Ascending aorta (tissue), 2 donors: ENCODE results near the gene NCOA6. TPM values are rescaled to one million over a fixed set of nuclear protein-coding genes. Genes with fewer than 3 reads are reported as not detected.

Experiments used
- DNase-seq, 2 donors: peaks; one replicate each; pipeline ENCODE4 v3.0.0-alpha.2; 2019; ENCODE audit warnings: low spot score in 2 of 2
- H3K27ac ChIP-seq, 2 donors: fragments of 200-600 bp; sonication (generic); one replicate each; pipeline ENCODE4 v1.5.1; 2016 to 2017; ENCODE audit warnings: mild to moderate bottlenecking in 1 of 2
- H3K27me3 ChIP-seq: fragments of 200-600 bp; sonication (generic); one replicate; pipeline ENCODE4 v1.5.1; 2017
- H3K36me3 ChIP-seq, 2 donors: fragments of 200-600 bp; sonication (generic); one replicate each; pipeline ENCODE4 v1.5.1; 2016
- H3K4me1 ChIP-seq, 2 donors: fragments of 200-600 bp; sonication (generic); one replicate each; pipeline ENCODE4 v1.5.1; 2016 to 2017; ENCODE audit warnings: mild to moderate bottlenecking in 1 of 2
- H3K4me3 ChIP-seq, 2 donors: fragments of 200-600 bp; sonication (generic); one replicate each; pipeline ENCODE4 v1.5.1; 2016 to 2017; ENCODE audit warnings: mild to moderate bottlenecking in 1 of 2
- H3K9me3 ChIP-seq, 2 donors: fragments of 200-600 bp; sonication (generic); one replicate each; pipeline ENCODE4 v1.5.1; 2016
- intact Hi-C: fragments of 100-400 bp; cut with DNase I; formaldehyde crosslinking; loops from one replicate; pipeline ENCODE4 v1.15.1; 2023
- total RNA-seq: library from RNA; depleted of rRNA; stranded (reverse); fragments of >200 nt; gene quantifications from one replicate; pipeline ENCODE4 v1.1.0, GENCODE V29; 2016
- TF ChIP-seq, protein P1 (sequence below), 3 experiments: fragments of 200-600 bp in 2 of 3; fragments of 450-650 bp in 1 of 3; sonication (generic) in 2 of 3; IDR thresholded peaks; one replicate each; pipeline ENCODE4 v1.5.1; 2016 to 2019; ENCODE audit warnings: antibody characterized with exemption in 3 of 3, mild to moderate bottlenecking in 1 of 3, moderate library complexity in 1 of 3

The NCOA6 gene
- total RNA-seq, 1 donor from 2014 or later, result 21.6 TPM

DNA sequence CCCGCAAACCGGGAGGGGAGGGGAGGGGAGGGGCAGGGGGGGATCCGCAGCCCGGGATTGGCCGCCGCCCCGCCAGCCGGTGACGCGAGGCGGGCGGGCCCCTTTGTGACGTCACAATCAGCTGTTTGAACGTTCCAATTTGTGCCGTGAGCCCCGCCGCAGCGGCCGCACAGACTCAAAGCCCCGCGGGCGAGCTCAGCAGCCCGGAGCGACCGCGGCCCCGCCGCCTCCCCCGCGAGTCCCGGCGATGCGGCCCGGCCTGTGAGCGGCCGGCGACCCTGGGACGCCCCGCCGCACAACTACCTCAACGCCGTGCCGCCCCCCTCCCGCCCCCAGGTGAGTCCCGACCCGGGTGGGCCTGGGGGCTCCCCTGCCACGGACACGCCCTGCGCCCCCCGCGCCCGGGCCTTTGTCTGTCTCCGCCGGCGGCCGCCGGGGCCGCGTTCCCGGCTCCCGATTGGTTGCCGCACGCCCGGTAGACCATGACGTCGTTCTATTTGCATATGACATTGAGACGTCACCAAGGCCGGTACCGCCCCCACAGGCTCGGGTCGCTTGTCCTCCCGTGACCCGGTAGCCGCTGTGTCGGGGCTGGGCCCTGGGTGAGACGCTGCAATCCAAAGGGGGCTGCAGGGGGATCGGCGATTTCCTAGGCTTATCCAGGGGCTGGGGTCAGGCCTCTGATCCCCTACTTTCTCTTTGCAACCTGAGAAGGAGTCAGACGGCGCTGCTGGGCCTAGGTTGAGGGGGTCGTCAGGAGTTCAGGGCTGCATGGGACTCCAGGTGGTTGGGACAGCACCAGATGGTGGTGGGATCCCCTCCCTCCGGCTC lies 121.1 kb downstream of the NCOA6 start, which contains the start of gene TP53INP2:
TSS of gene TP53INP2 (plus strand) at position 168 of the 831 bp plus-strand sequence. CDS start 4,396 bp downstream, outside the sequence.
- peak; percentile 82 to 97 for DNase-seq
- intact Hi-C loops, result loop anchor here (1.0 to 10.0 kb wide), 7 partner anchors 27 to 1040 kb away; partner anchors contain the start of genes ACSS2, DYNLRB1, EIF2S2 and MAP1LC3A

DNA sequence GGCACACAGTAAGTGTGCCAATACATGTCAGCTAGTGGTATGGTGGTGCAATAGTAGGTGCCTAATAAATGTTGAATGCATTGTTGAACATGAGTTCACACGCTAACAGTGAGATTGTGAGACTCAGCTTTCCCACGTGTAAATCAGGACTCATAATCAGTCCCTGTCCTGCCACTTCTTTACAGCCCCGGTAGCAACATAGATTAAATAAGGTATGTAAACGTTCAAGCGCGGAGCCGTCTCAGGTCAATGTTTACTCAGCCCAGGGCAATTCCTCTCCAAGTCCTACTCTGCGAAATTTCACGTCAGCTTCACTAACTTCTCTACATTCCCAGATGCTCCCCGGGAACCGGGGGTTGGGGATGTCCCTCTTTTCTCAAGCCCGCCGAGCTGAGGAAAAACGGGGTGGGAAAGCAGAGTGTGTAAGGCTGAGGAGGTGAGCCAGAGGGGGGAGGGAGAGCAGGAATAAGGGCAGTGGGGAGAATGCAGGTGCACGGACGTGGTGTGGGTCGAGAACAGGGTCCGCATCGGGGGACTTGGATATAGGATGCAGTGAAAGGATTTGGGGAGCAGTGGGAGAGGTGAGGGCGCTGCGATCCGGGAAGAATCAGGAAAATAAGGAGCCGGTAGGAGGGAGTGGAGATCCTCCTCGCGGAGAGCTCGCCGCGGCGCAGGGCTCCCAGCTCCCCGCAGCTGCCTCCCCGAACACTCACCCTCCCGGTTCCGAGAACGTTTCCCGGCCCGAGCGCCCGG lies 121.9 kb downstream of the NCOA6 start:
- DNase-seq, result peak in 1 of 2 donors; percentile 79
- Histone ChIP-seq H3K4me1 (peaks cover 5 to 12% of the 10 kb centered on the region in 2 donors), H3K36me3 (no peaks in the 10 kb centered on the region), H3K9me3 (no peaks in the 10 kb centered on the region), H3K4me3 (peak overlapping the region; percentile 76 to 85), H3K27me3 (no peaks in the 10 kb centered on the region), H3K27ac (peak overlapping the region; percentile 98 to 99)
- TF ChIP-seq, protein P1, sequence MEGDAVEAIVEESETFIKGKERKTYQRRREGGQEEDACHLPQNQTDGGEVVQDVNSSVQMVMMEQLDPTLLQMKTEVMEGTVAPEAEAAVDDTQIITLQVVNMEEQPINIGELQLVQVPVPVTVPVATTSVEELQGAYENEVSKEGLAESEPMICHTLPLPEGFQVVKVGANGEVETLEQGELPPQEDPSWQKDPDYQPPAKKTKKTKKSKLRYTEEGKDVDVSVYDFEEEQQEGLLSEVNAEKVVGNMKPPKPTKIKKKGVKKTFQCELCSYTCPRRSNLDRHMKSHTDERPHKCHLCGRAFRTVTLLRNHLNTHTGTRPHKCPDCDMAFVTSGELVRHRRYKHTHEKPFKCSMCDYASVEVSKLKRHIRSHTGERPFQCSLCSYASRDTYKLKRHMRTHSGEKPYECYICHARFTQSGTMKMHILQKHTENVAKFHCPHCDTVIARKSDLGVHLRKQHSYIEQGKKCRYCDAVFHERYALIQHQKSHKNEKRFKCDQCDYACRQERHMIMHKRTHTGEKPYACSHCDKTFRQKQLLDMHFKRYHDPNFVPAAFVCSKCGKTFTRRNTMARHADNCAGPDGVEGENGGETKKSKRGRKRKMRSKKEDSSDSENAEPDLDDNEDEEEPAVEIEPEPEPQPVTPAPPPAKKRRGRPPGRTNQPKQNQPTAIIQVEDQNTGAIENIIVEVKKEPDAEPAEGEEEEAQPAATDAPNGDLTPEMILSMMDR (IDR thresholded peaks at IDR 0.05), result no peak
- intact Hi-C loops, result loop anchor here (1.0 to 10.0 kb wide), 5 partner anchors 26 to 1041 kb away; partner anchors contain the start of genes EIF2S2, MAP1LC3A, PIGU and RBM39

More for the DNA sequence above, 121.1 kb downstream of the NCOA6 start, which contains the start of gene TP53INP2:
- no peaks in the 10 kb centered on the region for H3K9me3 ChIP-seq
- H3K4me3 ChIP-seq, result peak within 1 kb of the TSS; percentile 76 to 85
- peak within 1 kb of the TSS; percentile 98 to 99 for H3K27ac ChIP-seq
- TF ChIP-seq, protein P1 (IDR thresholded peaks at IDR 0.05), result no peak
- H3K27me3 ChIP-seq, result no peaks in the 10 kb centered on the region
- H3K36me3 ChIP-seq, result no peaks in the 10 kb centered on the region
- peaks cover 5 to 12% of the 10 kb centered on the region in 2 donors for H3K4me1 ChIP-seq

DNA sequence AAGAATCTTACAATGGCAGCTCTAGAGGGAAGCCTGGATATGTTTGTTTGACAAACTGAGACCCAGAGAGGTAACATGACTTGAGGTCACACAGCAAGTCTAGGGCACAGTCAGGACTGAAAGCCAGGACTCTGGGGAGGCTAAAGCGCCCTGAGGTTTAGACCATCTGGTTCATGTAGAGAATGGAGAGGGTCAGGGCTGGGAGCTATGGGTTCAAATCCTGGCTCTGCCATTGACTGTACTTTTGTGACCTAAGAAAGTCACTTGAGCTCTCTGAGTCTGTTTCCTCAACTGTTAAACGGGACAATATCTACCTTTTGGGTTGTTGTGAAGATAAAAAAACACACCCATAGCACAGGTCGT lies 122.4 kb downstream of the NCOA6 start:
- TF ChIP-seq, protein P1 (IDR thresholded peaks at IDR 0.05), result no peak
- Histone ChIP-seq H3K27ac (no peak overlapping the region), H3K36me3 (no peaks in the 10 kb centered on the region), H3K9me3 (no peaks in the 10 kb centered on the region), H3K27me3 (no peaks in the 10 kb centered on the region), H3K4me3 (peak overlapping the region; percentile 76 to 85), H3K4me1 (peaks cover 5 to 12% of the 10 kb centered on the region in 2 donors)
- intact Hi-C loops, result loop anchor here (5.0 to 10.0 kb wide), 2 partner anchors 591 to 1042 kb away; partner anchors contain the start of genes EIF2S2 and RBM39
- no peak for DNase-seq

DNA sequence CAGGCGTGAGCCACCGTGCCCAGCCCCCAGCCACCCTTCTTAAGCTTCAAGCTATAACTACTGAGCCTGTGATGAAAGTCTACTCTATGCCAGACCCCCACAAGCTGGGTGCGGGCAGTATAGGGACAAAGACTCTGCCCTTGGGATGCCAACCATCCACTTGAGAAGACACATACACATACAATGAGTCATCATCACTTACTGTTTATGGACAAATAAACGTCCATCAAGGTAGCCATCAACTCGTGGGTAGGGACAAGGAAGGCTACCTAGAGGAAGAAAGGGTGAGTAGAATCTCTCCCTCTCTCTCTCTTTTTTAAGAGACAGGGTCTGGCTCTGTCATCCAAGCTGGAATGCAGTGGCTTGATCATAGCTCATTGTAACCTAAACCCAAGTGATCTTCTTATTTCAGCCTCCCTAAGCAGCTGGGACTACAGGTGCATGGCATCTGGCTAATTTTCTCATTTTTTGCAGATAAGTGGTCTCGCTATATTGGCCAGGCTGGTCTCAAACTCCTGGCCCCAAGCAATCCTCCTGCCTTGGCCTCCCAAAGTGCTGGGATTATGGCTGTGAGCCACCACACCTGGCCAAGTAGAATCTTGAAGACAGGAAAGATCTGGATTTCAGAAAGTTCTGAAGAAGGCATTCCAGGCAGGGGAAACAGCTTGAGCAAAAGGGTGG lies 123.9 kb downstream of the NCOA6 start:
- no peak for DNase-seq
- Histone ChIP-seq H3K27ac (no peak overlapping the region), H3K9me3 (no peaks in the 10 kb centered on the region), H3K4me1 (peaks cover 5 to 12% of the 10 kb centered on the region in 2 donors), H3K36me3 (no peaks in the 10 kb centered on the region), H3K4me3 (no peak overlapping the region), H3K27me3 (no peaks in the 10 kb centered on the region)
- intact Hi-C loops, result loop anchor here (5.0 to 10.0 kb wide), 2 partner anchors 589 to 1043 kb away; partner anchors contain the start of genes EIF2S2 and RBM39
- TF ChIP-seq, protein P1 (IDR thresholded peaks at IDR 0.05), result no peak

DNA sequence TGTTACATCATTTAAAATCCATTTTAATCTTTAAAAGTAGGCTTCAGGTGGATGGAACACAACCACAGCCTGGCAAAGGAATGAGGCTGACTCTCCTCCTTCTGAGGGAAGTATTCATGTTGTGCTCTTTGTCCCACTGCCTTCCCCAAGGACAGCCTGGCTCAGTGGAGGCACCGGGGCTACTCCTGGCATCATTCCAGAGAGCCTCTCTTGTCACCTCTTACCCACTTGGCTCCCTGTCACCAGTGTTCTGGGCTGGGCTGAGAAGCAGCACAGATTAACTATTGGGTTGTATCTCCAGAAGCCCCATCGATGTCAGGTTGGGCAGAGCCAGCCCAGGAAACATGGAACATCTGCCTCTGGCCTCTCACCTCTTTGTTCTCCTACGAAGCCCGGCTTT lies 132.0 kb downstream of the NCOA6 start:
- Histone ChIP-seq H3K36me3 (no peaks in the 10 kb centered on the region), H3K27me3 (no peaks in the 10 kb centered on the region), H3K4me1 (no peaks in the 10 kb centered on the region), H3K4me3 (no peak overlapping the region), H3K27ac (no peak overlapping the region), H3K9me3 (no peaks in the 10 kb centered on the region)
- intact Hi-C loops, result no loop called here
- TF ChIP-seq, protein P1 (IDR thresholded peaks at IDR 0.05), result no peak
- DNase-seq, result no peak
